ENCODE results near the gene TFF2. TPM values are rescaled to one million over a fixed set of nuclear protein-coding genes. Genes with fewer than 3 reads are reported as not detected.

The TFF2 gene
- polyA plus RNA-seq, 3 donors, result not detected

DNA sequence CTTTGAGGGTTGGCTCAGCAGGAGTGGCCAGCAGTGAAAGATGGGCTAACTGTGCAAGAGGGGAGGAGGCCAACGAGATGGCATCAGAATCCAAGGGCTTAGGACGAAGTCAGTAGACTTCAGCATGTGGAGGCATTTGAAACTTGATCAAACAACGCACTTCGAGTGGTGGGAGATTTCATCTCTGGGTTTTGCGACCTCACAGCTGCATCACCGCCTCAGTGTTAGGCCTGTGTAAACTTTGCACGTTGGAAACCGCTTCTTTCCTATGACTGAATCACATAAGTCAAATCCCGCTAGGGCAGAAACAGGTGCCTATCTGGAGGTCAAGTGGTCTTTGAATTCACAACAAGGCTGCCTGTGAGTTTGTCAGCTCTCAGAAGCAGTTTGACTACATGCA lies 53.4 kb downstream of the TFF2 start:
- peaks cover 16 to 21% of the 10 kb centered on the region in 2 donors for H3K4me1 ChIP-seq (ENCODE audit: control insufficient read depth in 1 of 2, insufficient read depth in 2 of 2, low read length in 2 of 2)
- TF ChIP-seq, protein P1, sequence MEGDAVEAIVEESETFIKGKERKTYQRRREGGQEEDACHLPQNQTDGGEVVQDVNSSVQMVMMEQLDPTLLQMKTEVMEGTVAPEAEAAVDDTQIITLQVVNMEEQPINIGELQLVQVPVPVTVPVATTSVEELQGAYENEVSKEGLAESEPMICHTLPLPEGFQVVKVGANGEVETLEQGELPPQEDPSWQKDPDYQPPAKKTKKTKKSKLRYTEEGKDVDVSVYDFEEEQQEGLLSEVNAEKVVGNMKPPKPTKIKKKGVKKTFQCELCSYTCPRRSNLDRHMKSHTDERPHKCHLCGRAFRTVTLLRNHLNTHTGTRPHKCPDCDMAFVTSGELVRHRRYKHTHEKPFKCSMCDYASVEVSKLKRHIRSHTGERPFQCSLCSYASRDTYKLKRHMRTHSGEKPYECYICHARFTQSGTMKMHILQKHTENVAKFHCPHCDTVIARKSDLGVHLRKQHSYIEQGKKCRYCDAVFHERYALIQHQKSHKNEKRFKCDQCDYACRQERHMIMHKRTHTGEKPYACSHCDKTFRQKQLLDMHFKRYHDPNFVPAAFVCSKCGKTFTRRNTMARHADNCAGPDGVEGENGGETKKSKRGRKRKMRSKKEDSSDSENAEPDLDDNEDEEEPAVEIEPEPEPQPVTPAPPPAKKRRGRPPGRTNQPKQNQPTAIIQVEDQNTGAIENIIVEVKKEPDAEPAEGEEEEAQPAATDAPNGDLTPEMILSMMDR (IDR thresholded peaks at IDR 0.05), result no peak
- 92% methylated on average over 9 of the region's 9 CpGs for WGBS (ENCODE audit: insufficient coverage)
- no peak overlapping the region for H3K9ac ChIP-seq (ENCODE audit: insufficient read depth, low read length, poor library complexity, severe bottlenecking)
- H4K20me1 ChIP-seq (ENCODE audit: insufficient read depth, low read length), result no peaks in the 10 kb centered on the region
- H3K36me3 Mint-ChIP-seq, result peaks cover 2 to 19% of the 10 kb centered on the region in 2 donors
- no peak overlapping the region for H3K4me2 ChIP-seq (replicated peaks; ENCODE audit: extremely low read depth, low read length, poor library complexity, severe bottlenecking)
- H3K36me3 ChIP-seq (replicated peaks in 1 of 2; ENCODE audit: control insufficient read depth in 1 of 2, insufficient read depth in 2 of 2, low read length in 2 of 2), result no peaks in the 10 kb centered on the region
- H3K4me3 Mint-ChIP-seq, result no peak overlapping the region
- no peak for DNase-seq
- H2AFZ ChIP-seq (ENCODE audit: insufficient read depth, low read depth, low read length, poor library complexity, severe bottlenecking), result no peak overlapping the region
- intact Hi-C loops (cut with micrococcal nuclease), result no loop called here
- H3K27me3 ChIP-seq (ENCODE audit: control insufficient read depth in 2 of 2, insufficient read depth in 2 of 2, low read length in 2 of 2), result no peaks in the 10 kb centered on the region
- no peak overlapping the region for H3K27ac Mint-ChIP-seq
- no peaks in the 10 kb centered on the region for H3K79me2 ChIP-seq (ENCODE audit: insufficient read depth, low read length)
- no peak overlapping the region for H3K4me3 ChIP-seq (replicated peaks in 1 of 3; ENCODE audit: low read depth in 2 of 3, low read length in 3 of 3)
- peaks cover 1 to 7% (median 2%) of the 10 kb centered on the region in 3 donors for H3K27me3 Mint-ChIP-seq (ENCODE audit: low read depth in 3 of 3)
- H3K9me3 Mint-ChIP-seq, result peaks cover 0 to 1% (median 0%) of the 10 kb centered on the region in 7 donors
- no peak overlapping the region for H3K27ac ChIP-seq (ENCODE audit: low read depth in 1 of 2, low read length in 2 of 2)
- H3K4me1 Mint-ChIP-seq, result peaks cover 18% of the 10 kb centered on the region
- no peaks in the 10 kb centered on the region for H3K9me3 ChIP-seq (replicated peaks in 1 of 2; ENCODE audit: control insufficient read depth in 1 of 2, insufficient read depth in 1 of 2, low read length in 2 of 2)

DNA sequence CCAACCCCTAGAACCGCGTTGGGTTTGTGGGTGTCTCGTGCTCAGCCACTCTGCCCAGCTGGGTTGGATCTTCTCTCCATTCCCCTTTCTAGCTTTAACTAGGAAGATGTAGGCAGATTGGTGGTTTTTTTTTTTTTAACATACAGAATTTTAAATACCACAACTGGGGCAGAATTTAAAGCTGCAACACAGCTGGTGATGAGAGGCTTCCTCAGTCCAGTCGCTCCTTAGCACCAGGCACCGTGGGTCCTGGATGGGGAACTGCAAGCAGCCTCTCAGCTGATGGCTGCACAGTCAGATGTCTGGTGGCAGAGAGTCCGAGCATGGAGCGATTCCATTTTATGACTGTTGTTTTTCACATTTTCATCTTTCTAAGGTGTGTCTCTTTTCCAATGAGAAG lies 54.3 kb downstream of the TFF2 start:
- H3K36me3 ChIP-seq (replicated peaks in 1 of 2; ENCODE audit: control insufficient read depth in 1 of 2, insufficient read depth in 2 of 2, low read length in 2 of 2), result no peaks in the 10 kb centered on the region
- Mint-ChIP-seq H3K4me3 (no peak overlapping the region), H3K9me3 (peaks cover 0 to 1% (median 0%) of the 10 kb centered on the region in 7 donors), H3K4me1 (peaks cover 12% of the 10 kb centered on the region), H3K27me3 (ENCODE audit: low read depth in 3 of 3) (peaks cover 1 to 7% (median 2%) of the 10 kb centered on the region in 3 donors), H3K27ac (no peak overlapping the region), H3K36me3 (peaks cover 2 to 19% of the 10 kb centered on the region in 2 donors)
- H3K9ac ChIP-seq (ENCODE audit: insufficient read depth, low read length, poor library complexity, severe bottlenecking), result no peak overlapping the region
- intact Hi-C loops (cut with micrococcal nuclease), result no loop called here
- no peak overlapping the region for H3K4me3 ChIP-seq (replicated peaks in 1 of 3; ENCODE audit: low read depth in 2 of 3, low read length in 3 of 3)
- no peak overlapping the region for H2AFZ ChIP-seq (ENCODE audit: insufficient read depth, low read depth, low read length, poor library complexity, severe bottlenecking)
- H3K27ac ChIP-seq (ENCODE audit: low read depth in 1 of 2, low read length in 2 of 2), result no peak overlapping the region
- TF ChIP-seq, protein P1 (IDR thresholded peaks at IDR 0.05), result no peak
- no peaks in the 10 kb centered on the region for H3K27me3 ChIP-seq (ENCODE audit: control insufficient read depth in 2 of 2, insufficient read depth in 2 of 2, low read length in 2 of 2)
- H3K79me2 ChIP-seq (ENCODE audit: insufficient read depth, low read length), result no peaks in the 10 kb centered on the region
- H3K9me3 ChIP-seq (replicated peaks in 1 of 2; ENCODE audit: control insufficient read depth in 1 of 2, insufficient read depth in 1 of 2, low read length in 2 of 2), result no peaks in the 10 kb centered on the region
- H3K4me1 ChIP-seq (ENCODE audit: control insufficient read depth in 1 of 2, insufficient read depth in 2 of 2, low read length in 2 of 2), result peaks cover 12 to 16% of the 10 kb centered on the region in 2 donors
- no peaks in the 10 kb centered on the region for H4K20me1 ChIP-seq (ENCODE audit: insufficient read depth, low read length)
- DNase-seq, result no peak
- WGBS (ENCODE audit: insufficient coverage), result 30% methylated on average over 2 of the region's 7 CpGs
- H3K4me2 ChIP-seq (replicated peaks; ENCODE audit: extremely low read depth, low read length, poor library complexity, severe bottlenecking), result no peak overlapping the region

Other genes with a start within 250 kb of the TFF2 start
- gene ABCG1, start 131.9 kb downstream of the TFF2 start, polyA plus RNA-seq, result 1 to 10 TPM; 3.0 to 5.2 (median 3.5) TPM
- under 1 TPM in 1 of 3 donors, not detected in 2; 0.07 TPM for gene TFF3, start 35.6 kb downstream of the TFF2 start, polyA plus RNA-seq
- gene TFF1, start 15.5 kb upstream of the TFF2 start, polyA plus RNA-seq, result not detected
- gene TMPRSS3, start 45.1 kb upstream of the TFF2 start, polyA plus RNA-seq, result under 1 TPM in 1 of 3 donors, not detected in 2; 0.30 TPM
- not detected for gene UBASH3A, start 52.9 kb upstream of the TFF2 start, polyA plus RNA-seq
- under 1 TPM in 1 of 3 donors, not detected in 2; 0.03 TPM for gene RSPH1, start 145.2 kb upstream of the TFF2 start, polyA plus RNA-seq
- 10 to 100 TPM in 1 of 3 donors, 1 to 10 TPM in 2; 2.7 to 12.4 (median 4.3) TPM for gene SLC37A1, start 162.9 kb upstream of the TFF2 start, polyA plus RNA-seq

Measured in CD14-positive monocyte (primary cell).